K562 (cell line): ENCODE data around the gene TFDP1. TPM values are rescaled to one million over a fixed set of nuclear protein-coding genes. Genes with fewer than 3 reads are reported as not detected.

Experiments used
- ATAC-seq: fragments of 200-7000 bp; cut with Tn5 transposase; 3 replicates; pipeline ENCODE4 v1.9.1; 2020; ENCODE audit warnings: moderate library complexity
- BruUV-seq: library from RNA; stranded (reverse); fragments of 400-500 nt; replicated peaks from 2 replicates; lab custom pipeline; 2021; lab: Mats Ljungman, UMichigan
- CTCF ChIA-PET: fragments of 300-600 bp; formaldehyde crosslinking; extraction: SDS; loops from one replicate; lab custom pipeline; 2021; ENCODE audit warnings: low intra/inter-chr PET ratio; lab: Yijun Ruan, JAX
- POLR2A ChIA-PET: fragments of 300-600, 350-650 bp; sonication (Branson Sonifier 250); formaldehyde crosslinking; extraction: SDS; loops from one replicate; lab custom pipeline; 2021; ENCODE audit warnings: antibody characterized with exemption, inconsistent platforms; lab: Yijun Ruan, JAX
- DNase-seq, 4 experiments: peaks; one replicate each; pipeline versions ENCODE4 v3.0.0 to v3.0.0-alpha.2; 2011 to 2018; ENCODE audit warnings: low spot score in 3 of 4, mixed read lengths in 3 of 4; ENCODE audit errors: extremely low read depth in 1 of 4
- FAIRE-seq: peaks from 2 replicates; lab custom pipeline; 2011; peaks lifted over from hg19 to GRCh38; lab: Jason Lieb, UNC
- H2AFZ ChIP-seq: 2 replicates; pipeline ENCODE4 v1.6.0; 2011; ENCODE audit warnings: low read depth, low read length, control low read depth, inconsistent platforms
- H3K27ac ChIP-seq: fragments of 200-600 bp; 3 replicates; pipeline ENCODE4 v1.8.0; 2011; ENCODE audit warnings: low read depth, mild to moderate bottlenecking, control low read depth, inconsistent platforms, low read length, moderate library complexity, mixed read lengths; ENCODE audit errors: extremely low read depth
- H3K27me3 ChIP-seq, 2 experiments: fragments of 300-600 bp in 1 of 2; 2 replicates in 1 of 2; 3 replicates in 1 of 2; pipeline versions ENCODE4 v1.6.0 to v1.8.0; 2011; ENCODE audit warnings: inconsistent platforms in 2 of 2, low read length in 2 of 2, mild to moderate bottlenecking in 1 of 2, mixed read lengths in 1 of 2, moderate library complexity in 1 of 2; ENCODE audit not compliant: control insufficient read depth in 2 of 2, insufficient read depth in 2 of 2
- H3K36me3 ChIP-seq: fragments of 300-600 bp; 3 replicates; pipeline ENCODE4 v1.8.0; 2011; ENCODE audit warnings: mild to moderate bottlenecking, low read length, inconsistent platforms; ENCODE audit not compliant: control insufficient read depth, insufficient read depth
- H3K4me1 ChIP-seq, 2 experiments: fragments of 200-600 bp in 1 of 2; replicated peaks in 1 of 2; 2 replicates in 1 of 2; 3 replicates in 1 of 2; pipeline versions ENCODE4 v1.5.1 to v1.8.0; 2011; ENCODE audit warnings: inconsistent platforms in 2 of 2, low read length in 2 of 2, mild to moderate bottlenecking in 1 of 2, mixed read lengths in 1 of 2, moderate library complexity in 1 of 2; ENCODE audit not compliant: control insufficient read depth in 2 of 2, insufficient read depth in 2 of 2
- H3K4me2 ChIP-seq: 2 replicates; pipeline ENCODE4 v1.6.1; 2011; ENCODE audit warnings: low read length, control low read depth, inconsistent platforms, mixed read lengths; ENCODE audit not compliant: insufficient read depth
- H3K4me3 ChIP-seq: fragments of 200-600 bp; sonication (generic), shearing (Covaris generic); 2 replicates; pipeline ENCODE4 v1.5.1; 2016; ENCODE audit warnings: control low read depth, inconsistent platforms
- H3K79me2 ChIP-seq: fragments of 200-600 bp; 3 replicates; pipeline ENCODE4 v1.8.0; 2011; ENCODE audit warnings: low read length, inconsistent platforms; ENCODE audit not compliant: control insufficient read depth, insufficient read depth
- H3K9ac ChIP-seq, 2 experiments: 2 replicates each; pipeline versions ENCODE4 v1.6.0 to v1.6.1; 2011; ENCODE audit warnings: low read depth in 2 of 2, low read length in 2 of 2, control low read depth in 1 of 2, inconsistent platforms in 1 of 2, mild to moderate bottlenecking in 1 of 2, mixed read lengths in 1 of 2; ENCODE audit not compliant: insufficient read depth in 1 of 2
- H3K9me1 ChIP-seq: one replicate; pipeline ENCODE4 v1.6.0; 2011; ENCODE audit warnings: inconsistent platforms, mild to moderate bottlenecking, low read length, moderate library complexity; ENCODE audit not compliant: control insufficient read depth, insufficient read depth
- H3K9me3 ChIP-seq: replicated peaks from 2 replicates; pipeline ENCODE4 v1.5.1; 2011; ENCODE audit warnings: low read depth, low read length, inconsistent platforms; ENCODE audit not compliant: control insufficient read depth, insufficient read depth
- H4K20me1 ChIP-seq: replicated peaks from 2 replicates; pipeline ENCODE4 v1.6.1; 2011; ENCODE audit warnings: low read length, inconsistent platforms, mixed read lengths; ENCODE audit not compliant: control insufficient read depth, insufficient read depth
- CBX5 ChIP-seq: IDR thresholded peaks from 2 replicates; pipeline ENCODE4 v1.6.1; 2014; ENCODE audit warnings: low read depth, borderline replicate concordance
- HOXB6 ChIP-seq: fragments of 250-450 bp; sonication (Bioruptor Pico); IDR thresholded peaks from 2 replicates; pipeline ENCODE4 v1.5.1; 2022; ENCODE audit warnings: mild to moderate bottlenecking, borderline replicate concordance
- POLR2G ChIP-seq: fragments of 200-400 bp; formaldehyde crosslinking; IDR thresholded peaks from 2 replicates; pipeline ENCODE4 v1.6.1; 2017; ENCODE audit warnings: low read depth, mild to moderate bottlenecking, antibody characterized with exemption, low read length, moderate library complexity
- RBM17 ChIP-seq: fragments of 200-400 bp; formaldehyde crosslinking; IDR thresholded peaks from 2 replicates; pipeline ENCODE4 v1.6.1; 2017; ENCODE audit warnings: low read depth, mild to moderate bottlenecking, low read length, borderline replicate concordance
- ZNF217 ChIP-seq: sonication (generic); formaldehyde crosslinking; IDR thresholded peaks from 2 replicates; pipeline ENCODE4 v1.8.0; 2022; ENCODE audit warnings: mild to moderate bottlenecking, missing genetic modification reagents
- WGBS: fragments of 100-300 bp; shearing (Covaris generic); methylation state at CpG from one replicate; pipeline ENCODE4 v1.1.6; 2016; ENCODE audit warnings: low coverage, mixed read lengths; ENCODE audit not compliant: insufficient coverage; ENCODE audit errors: missing lambda C conversion rate; 5-methylcytosine and 5-hydroxymethylcytosine counted together
- in situ Hi-C: fragments of 300-500 bp; cut with MboI; formaldehyde crosslinking; loops from 4 replicates; pipeline ENCODE4 v1.15.0; 2018; ENCODE audit warnings: inconsistent platforms, mixed read lengths
- intact Hi-C: fragments of 100-400 bp; cut with micrococcal nuclease; formaldehyde crosslinking; loops from 2 replicates; pipeline ENCODE4 v1.14.2; 2022
- polyA plus RNA-seq, 8 experiments: library from polyadenylated mRNA; depleted of rRNA in 4 of 8; stranded (reverse) in 5 of 8; unstranded in 3 of 8; fragments of >200 nt; fragmentation: Nextera tagmentation in 2 of 8; fragmentation: Illumina TruSeq in 1 of 8; extraction: Ambion mirVana in 2 of 8; extraction: Trizol in 1 of 8; gene quantifications; 2 replicates each; pipeline versions ENCODE4 v1.2.1 to v1.2.3, GENCODE V29; 2011 to 2014; ENCODE audit warnings: inconsistent platforms in 1 of 8, missing spikeins in 1 of 8
- total RNA-seq, 7 experiments: library from RNA; depleted of rRNA in 6 of 7; stranded (reverse); fragments of >200 nt in 6 of 7; fragmentation: Illumina TruSeq in 2 of 7; extraction: Trizol in 2 of 7; gene quantifications; 2 replicates each; pipeline versions ENCODE4 v1.2.1 to v1.2.3, GENCODE V29; 2011 to 2021; ENCODE audit warnings: low replicate concordance in 1 of 7

TFDP1 gene
- total and polyA plus RNA-seq, 9 of the 15 experiments (the other 6 are each of a cell fraction or from before 2014, with no cell fraction given): 33.8 to 145 (median 69.1) TPM

DNA sequence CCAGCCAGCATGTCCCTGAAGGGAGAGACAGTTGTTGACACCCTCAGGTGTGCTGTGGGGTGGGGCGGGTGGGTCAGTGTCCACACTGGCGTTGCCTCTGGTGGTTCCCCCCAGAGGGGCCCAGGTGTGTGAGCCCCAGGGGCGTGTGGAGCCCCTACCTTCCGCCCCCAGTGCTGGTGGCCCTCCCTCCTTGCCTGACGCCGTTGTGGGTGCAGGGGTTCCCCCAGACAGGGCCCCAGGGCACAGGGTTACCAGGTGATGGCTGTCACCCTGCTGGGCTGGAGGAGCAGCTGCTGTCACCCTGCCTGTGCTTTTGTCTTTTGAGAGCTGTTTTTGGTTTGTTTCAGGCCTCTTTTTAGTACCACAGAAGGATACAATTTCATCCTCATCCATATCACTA is 46.3 kb downstream of the TFDP1 start:
- no peak overlapping the region for H3K9ac ChIP-seq
- no peak overlapping the region for H3K27ac ChIP-seq
- H3K27me3 ChIP-seq: no peaks in the 10 kb centered on the region
- intact Hi-C loops: no loop called here
- no peak for FAIRE-seq
- peaks cover 95% of the 10 kb centered on the region; the same call in 2 of the 3 replicates for H3K36me3 ChIP-seq
- H3K4me2 ChIP-seq: no peak overlapping the region
- no peak overlapping the region for H2AFZ ChIP-seq
- H3K9me3 ChIP-seq: no peaks in the 10 kb centered on the region
- POLR2A ChIA-PET: no interaction called here
- BruUV-seq: no TSS peak
- in situ Hi-C loops: no loop called here
- no peaks in the 10 kb centered on the region for H4K20me1 ChIP-seq
- CTCF ChIA-PET: no interaction called here
- no CpG with 5 or more reads among the region's 6 CpGs for WGBS
- no peak for ATAC-seq
- no peak overlapping the region for H3K4me3 ChIP-seq
- peaks cover 42% of the 10 kb centered on the region for H3K79me2 ChIP-seq
- DNase-seq: no peak
- no peaks in the 10 kb centered on the region for H3K9me1 ChIP-seq
- TF ChIP-seq CBX5 (no peak), ZNF217 (no peak), HOXB6 (CRISPR knock-in tag) (no peak)
- no peaks in the 10 kb centered on the region for H3K4me1 ChIP-seq

DNA sequence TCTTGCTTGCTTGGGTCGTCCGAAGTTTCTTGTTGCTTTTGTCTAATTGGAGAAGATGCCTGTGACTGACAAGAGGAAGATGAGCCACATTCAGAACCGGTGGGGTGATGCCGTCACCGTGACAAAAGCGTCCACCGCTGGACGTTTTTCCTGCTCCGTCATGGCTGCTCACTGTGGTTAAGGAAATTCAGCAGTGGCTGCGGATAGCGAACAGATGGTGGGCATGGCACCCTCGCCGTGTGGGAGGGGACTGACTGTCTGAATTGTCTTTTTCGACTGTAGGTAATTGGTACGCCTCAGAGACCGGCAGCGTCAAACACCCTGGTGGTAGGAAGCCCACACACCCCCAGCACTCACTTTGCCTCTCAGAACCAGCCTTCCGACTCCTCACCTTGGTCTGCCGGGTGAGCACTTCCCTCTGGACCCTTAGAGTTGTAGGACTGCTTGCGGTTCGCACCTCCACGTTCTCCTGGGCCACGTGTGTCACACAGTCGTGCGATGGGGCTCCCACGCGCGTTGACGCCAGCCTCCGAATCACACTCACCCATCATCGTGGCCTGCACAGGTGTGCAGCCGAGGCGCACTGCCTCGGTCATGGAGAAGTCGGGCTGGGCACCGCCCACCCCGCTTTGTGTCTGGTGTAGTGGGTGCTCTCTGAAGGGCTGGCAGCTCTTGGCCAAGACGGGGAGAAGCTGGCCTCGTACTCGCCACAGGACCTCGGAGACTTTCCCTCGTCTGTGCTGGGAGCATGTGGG is 47.0 kb downstream of the TFDP1 start:
- DNase-seq (no peak), ATAC-seq (no peak), FAIRE-seq (no peak)
- peaks cover 95% of the 10 kb centered on the region; the same call in 2 of the 3 replicates for H3K36me3 ChIP-seq
- no peaks in the 10 kb centered on the region for H3K9me1 ChIP-seq
- H3K27ac ChIP-seq: no peak overlapping the region
- no peaks in the 10 kb centered on the region for H3K4me1 ChIP-seq
- ChIA-PET POLR2A (interaction anchor here (0.6 kb wide), 2 partner anchors 8 to 17 kb away, joined by 3 read pairs; no protein-coding TSS in a partner anchor), CTCF (no interaction called here)
- no peaks in the 10 kb centered on the region for H3K9me3 ChIP-seq
- WGBS: 95% methylated on average over 18 of the region's 42 CpGs
- H4K20me1 ChIP-seq: no peaks in the 10 kb centered on the region
- in situ Hi-C loops: no loop called here
- intact Hi-C loops: no loop called here
- no peak overlapping the region for H3K9ac ChIP-seq
- no peaks in the 10 kb centered on the region for H3K27me3 ChIP-seq
- H3K4me3 ChIP-seq: no peak overlapping the region
- no TSS peak for BruUV-seq
- TF ChIP-seq RBM17: no peak
- TF ChIP-seq POLR2G: peak; percentile 22; the same call in 1 of the 2 replicates
- peaks cover 36% of the 10 kb centered on the region for H3K79me2 ChIP-seq
- no peak overlapping the region for H2AFZ ChIP-seq
- no peak overlapping the region for H3K4me2 ChIP-seq
